SK-N-SH (cell line): ENCODE results near the gene MACO1. TPM values are rescaled to one million over a fixed set of nuclear protein-coding genes. Genes with fewer than 3 reads are reported as not detected.
"Not testable (repeated sequence)": the region's sequence is repeated elsewhere in the genome, so short reads cannot be mapped to it uniquely, and the experiment has no call there.

Experiments
- CTCF ChIA-PET: fragments of 300-600, 350-600 bp; formaldehyde crosslinking; extraction: SDS; loops from one replicate; lab custom pipeline; 2021; lab: Yijun Ruan, JAX
- POLR2A ChIA-PET: fragments of 350-600 bp; sonication (Branson Sonifier 250); formaldehyde crosslinking; extraction: SDS; loops from one replicate; lab custom pipeline; 2020; ENCODE audit warnings: antibody characterized with exemption, inconsistent platforms; lab: Yijun Ruan, JAX
- DNase-seq: peaks from one replicate; pipeline ENCODE4 v3.0.0; 2012
- H2AFZ ChIP-seq: fragments of 200-600 bp; sonication (generic); 2 replicates; pipeline ENCODE4 v1.8.1; 2016; ENCODE audit warnings: antibody characterized with exemption, mild to moderate bottlenecking, low read depth
- H3F3A ChIP-seq: fragments of 200-600 bp; sonication (generic); replicated peaks from 2 replicates; pipeline ENCODE3; 2016; ENCODE audit warnings: antibody characterized with exemption, mild to moderate bottlenecking; ENCODE audit not compliant: insufficient read depth
- H3K27ac ChIP-seq, 2 experiments: fragments of 200-500 bp in 1 of 2; fragments of 200-600 bp in 1 of 2; sonication (Bioruptor generic) in 1 of 2; sonication (generic), shearing (Covaris generic) in 1 of 2; 2 replicates each; pipeline versions ENCODE4 v1.5.1 to v1.6.1; 2014 to 2016; ENCODE audit warnings: low read depth in 2 of 2, inconsistent platforms in 1 of 2, low read length in 1 of 2, mild to moderate bottlenecking in 1 of 2, mixed read lengths in 1 of 2
- H3K27me3 ChIP-seq: fragments of 200-600 bp; sonication (generic), shearing (Covaris generic); 2 replicates; pipeline ENCODE4 v1.6.1; 2016; ENCODE audit warnings: mixed run types; ENCODE audit not compliant: insufficient read depth
- H3K36me3 ChIP-seq, 2 experiments: fragments of 200-500 bp in 1 of 2; fragments of 200-600 bp in 1 of 2; sonication (Bioruptor generic) in 1 of 2; sonication (generic) in 1 of 2; replicated peaks in 1 of 2; 2 replicates each; pipeline versions ENCODE3 to v1.5.1; 2014 to 2016; ENCODE audit warnings: low read length in 1 of 2, mild to moderate bottlenecking in 1 of 2; ENCODE audit not compliant: insufficient read depth in 2 of 2, control insufficient read depth in 1 of 2
- H3K4me1 ChIP-seq, 2 experiments: fragments of 200-500 bp in 1 of 2; fragments of 200-600 bp in 1 of 2; sonication (Bioruptor generic) in 1 of 2; sonication (generic), shearing (Covaris generic) in 1 of 2; 2 replicates each; pipeline versions ENCODE4 v1.5.1 to v1.6.1; 2014 to 2016; ENCODE audit warnings: low read depth in 1 of 2, low read length in 1 of 2, mixed run types in 1 of 2; ENCODE audit not compliant: insufficient read depth in 2 of 2, control insufficient read depth in 1 of 2
- H3K4me2 ChIP-seq: fragments of 200-600 bp; sonication (generic), shearing (Covaris generic); 2 replicates; pipeline ENCODE4 v1.6.1; 2017; ENCODE audit warnings: mixed run types
- H3K4me3 ChIP-seq, 2 experiments: fragments of 200-500 bp in 1 of 2; fragments of 200-600 bp in 1 of 2; sonication (Bioruptor generic) in 1 of 2; sonication (generic), shearing (Covaris generic) in 1 of 2; 2 replicates each; pipeline versions ENCODE4 v1.5.1 to v1.8.1; 2014 to 2016; ENCODE audit warnings: low read depth in 2 of 2, inconsistent platforms in 1 of 2, low read length in 1 of 2, mild to moderate bottlenecking in 1 of 2, mixed read lengths in 1 of 2, moderate library complexity in 1 of 2
- H3K79me2 ChIP-seq: fragments of 200-600 bp; sonication (generic); 2 replicates; pipeline ENCODE4 v1.8.1; 2017; ENCODE audit warnings: mild to moderate bottlenecking; ENCODE audit not compliant: insufficient read depth
- H3K9ac ChIP-seq: fragments of 200-600 bp; sonication (generic); 2 replicates; pipeline ENCODE4 v1.6.1; 2017; ENCODE audit warnings: mixed run types
- H3K9me2 ChIP-seq: fragments of 200-600 bp; sonication (generic); 2 replicates; pipeline ENCODE4 v1.6.1; 2017; ENCODE audit warnings: mixed run types
- H3K9me3 ChIP-seq: fragments of 200-600 bp; sonication (generic); 2 replicates; pipeline ENCODE4 v1.6.1; 2017; ENCODE audit warnings: mixed run types, mild to moderate bottlenecking, moderate library complexity
- H4K20me1 ChIP-seq: fragments of 200-600 bp; sonication (generic); 2 replicates; pipeline ENCODE4 v1.6.1; 2017; ENCODE audit warnings: mild to moderate bottlenecking, mixed run types; ENCODE audit not compliant: insufficient read depth
- CTCF ChIP-seq: fragments of 200-600 bp; sonication (generic); IDR thresholded peaks from 2 replicates; pipeline ENCODE4 v1.6.1; 2017; ENCODE audit warnings: antibody characterized with exemption, mild to moderate bottlenecking, moderate library complexity
- RAD21 ChIP-seq: IDR thresholded peaks from 2 replicates; pipeline ENCODE4 v1.6.1; 2012; ENCODE audit warnings: mild to moderate bottlenecking, low read length
- SMC3 ChIP-seq: IDR thresholded peaks from 2 replicates; pipeline ENCODE4 v1.6.1; 2012; ENCODE audit warnings: low read depth, low read length, improper control_type of control experiment
- WGBS: methylation state at CpG from one replicate; pipeline ENCODE4 v1.1.6; 2017; ENCODE audit warnings: low lambda C conversion rate; 5-methylcytosine and 5-hydroxymethylcytosine counted together
- polyA plus RNA-seq, 3 experiments: library from polyadenylated mRNA; depleted of rRNA; stranded (reverse); fragments of >200 nt; gene quantifications; 2 replicates each; pipeline ENCODE4 v1.2.3, GENCODE V29; 2012

The MACO1 gene
- polyA plus RNA-seq, 1 of the 3 experiments (the other 2 are of a cell fraction), result 6.9 TPM

GRCh38 chr1:25398079-25398478 is 32.6 kb upstream of the MACO1 start:
- H3K4me2 ChIP-seq, POLR2A ChIA-PET, H3K36me3 ChIP-seq, H4K20me1 ChIP-seq, H3F3A ChIP-seq, H3K9me3 ChIP-seq, CTCF ChIA-PET, H3K9me2 ChIP-seq, H3K27me3 ChIP-seq, H3K9ac ChIP-seq, H2AFZ ChIP-seq, DNase-seq, H3K79me2 ChIP-seq, H3K4me3 ChIP-seq, H3K4me1 ChIP-seq, H3K27ac ChIP-seq: not testable (repeated sequence)
- WGBS, result no CpG with 5 or more reads among the region's 2 CpGs

GRCh38 chr1:25402947-25403803 is 27.5 kb upstream of the MACO1 start:
- H4K20me1 ChIP-seq, H3K27ac ChIP-seq, H2AFZ ChIP-seq, H3K4me2 ChIP-seq, H3K27me3 ChIP-seq, H3K36me3 ChIP-seq, H3K4me3 ChIP-seq, DNase-seq, H3K9me2 ChIP-seq, H3F3A ChIP-seq, H3K9ac ChIP-seq, H3K79me2 ChIP-seq, H3K9me3 ChIP-seq, POLR2A ChIA-PET, H3K4me1 ChIP-seq: not testable (repeated sequence)
- WGBS, result 33% methylated on average over 4 of the region's 8 CpGs
- TF ChIP-seq CTCF (peak; percentile 40), RAD21 (peak; percentile 49), SMC3 (peak; percentile 10; the same call in 1 of the 2 replicates)
- CTCF ChIA-PET, result interaction anchor here (0.6 to 0.8 kb wide), 2 partner anchors 25 to 168 kb away, joined by 3 to 4 read pairs; no protein-coding TSS in a partner anchor

GRCh38 chr1:25405731-25406305 is 24.9 kb upstream of the MACO1 start:
- CTCF ChIA-PET, result interaction anchor here (0.9 kb wide), 1 partner anchor 119 kb away, joined by 3 read pairs; no protein-coding TSS in a partner anchor
- H3K27ac ChIP-seq, POLR2A ChIA-PET, H3F3A ChIP-seq, H2AFZ ChIP-seq, DNase-seq, H4K20me1 ChIP-seq, H3K9me2 ChIP-seq, H3K4me3 ChIP-seq, H3K9me3 ChIP-seq, H3K4me2 ChIP-seq, H3K36me3 ChIP-seq, H3K27me3 ChIP-seq, H3K9ac ChIP-seq, H3K4me1 ChIP-seq, H3K79me2 ChIP-seq: not testable (repeated sequence)
- WGBS, result 22% methylated on average over 1 of the region's 12 CpGs

- H3K4me2 ChIP-seq, CTCF ChIA-PET, H4K20me1 ChIP-seq, H3K79me2 ChIP-seq, H3K4me1 ChIP-seq, POLR2A ChIA-PET, H3K27ac ChIP-seq, H3K9ac ChIP-seq, H3K27me3 ChIP-seq, H2AFZ ChIP-seq, H3F3A ChIP-seq, H3K36me3 ChIP-seq, H3K9me2 ChIP-seq, H3K9me3 ChIP-seq, H3K4me3 ChIP-seq, DNase-seq: not testable (repeated sequence)
- 74% methylated on average over 10 of the region's 10 CpGs for WGBS
Measured at GRCh38 chr1:25409641-25410427, 20.9 kb upstream of the MACO1 start.

GRCh38 chr1:25412872-25413623 is 17.6 kb upstream of the MACO1 start:
- H3K4me2 ChIP-seq, DNase-seq, H3K4me1 ChIP-seq, H3K79me2 ChIP-seq, H3K9me2 ChIP-seq, H3K27ac ChIP-seq, H3K4me3 ChIP-seq, H3K36me3 ChIP-seq, H3K9ac ChIP-seq, H4K20me1 ChIP-seq, CTCF ChIA-PET, H3F3A ChIP-seq, H2AFZ ChIP-seq, H3K27me3 ChIP-seq, POLR2A ChIA-PET, H3K9me3 ChIP-seq: not testable (repeated sequence)
- 91% methylated on average over 8 of the region's 14 CpGs for WGBS
